Tibial nerve (tissue), 4 donors: ENCODE results near the gene GPR89A. TPM values are rescaled to one million over a fixed set of nuclear protein-coding genes. Genes with fewer than 3 reads are reported as not detected.

Experiments
- DNase-seq, 2 donors: peaks; one replicate each; pipeline ENCODE4 v3.0.0-alpha.2; 2019; ENCODE audit warnings: low spot score in 2 of 2
- H3K27ac ChIP-seq, 4 donors: fragments of 200-600 bp; sonication (generic) in 3 of 4; one replicate each; pipeline ENCODE4 v1.5.1; 2017 to 2019; ENCODE audit warnings: mild to moderate bottlenecking in 1 of 4
- H3K27me3 ChIP-seq, 2 donors: fragments of 200-600 bp; sonication (generic) in 1 of 2; one replicate each; pipeline versions ENCODE4 v1.5.1 to v1.6.0; 2017 to 2019
- H3K36me3 ChIP-seq, 3 donors: fragments of 200-600 bp; sonication (generic); one replicate each; pipeline ENCODE4 v1.5.1; 2018 to 2019
- H3K4me1 ChIP-seq, 4 donors: fragments of 200-600 bp; sonication (generic) in 3 of 4; one replicate each; pipeline ENCODE4 v1.5.1; 2017 to 2019
- H3K4me3 ChIP-seq, 4 donors: fragments of 200-600 bp; sonication (generic) in 3 of 4; one replicate each; pipeline ENCODE4 v1.5.1; 2017 to 2019; ENCODE audit warnings: mild to moderate bottlenecking in 1 of 4, moderate library complexity in 1 of 4
- H3K9me3 ChIP-seq, 4 donors: fragments of 200-600 bp; sonication (generic) in 3 of 4; one replicate each; pipeline ENCODE4 v1.5.1; 2017 to 2019
- EP300 ChIP-seq, 2 donors: sonication (generic); formaldehyde crosslinking; IDR thresholded peaks; one replicate each; pipeline ENCODE4 v1.6.1; 2017; ENCODE audit warnings: antibody characterized with exemption in 2 of 2, mild to moderate bottlenecking in 1 of 2
- POLR2A ChIP-seq, 2 donors: fragments of 450-650 bp; IDR thresholded peaks; one replicate each; pipeline ENCODE4 v1.6.1; 2017; ENCODE audit warnings: antibody characterized with exemption in 2 of 2, mild to moderate bottlenecking in 2 of 2, moderate library complexity in 2 of 2
- WGBS, 2 donors: methylation state at CpG; one replicate each; pipeline ENCODE4 v1.1.5; 2018; 5-methylcytosine and 5-hydroxymethylcytosine counted together
- total RNA-seq, 4 donors: library from RNA; depleted of rRNA; stranded (reverse); fragments of >200 nt; gene quantifications; one replicate each; pipeline ENCODE4 v1.1.0, GENCODE V29; 2016
- TF ChIP-seq, protein P1 (sequence below), 5 experiments: fragments of 200-600 bp in 3 of 5; fragments of 450-650 bp in 2 of 5; sonication (generic) in 3 of 5; IDR thresholded peaks; one replicate each; pipeline ENCODE4 v1.5.1; 2016 to 2019; ENCODE audit warnings: antibody characterized with exemption in 5 of 5, mild to moderate bottlenecking in 3 of 5, moderate library complexity in 2 of 5

GPR89A gene
- total RNA-seq, 4 donors from 2014 or later = 20.4 to 51.6 (median 33.1) TPM

DNA sequence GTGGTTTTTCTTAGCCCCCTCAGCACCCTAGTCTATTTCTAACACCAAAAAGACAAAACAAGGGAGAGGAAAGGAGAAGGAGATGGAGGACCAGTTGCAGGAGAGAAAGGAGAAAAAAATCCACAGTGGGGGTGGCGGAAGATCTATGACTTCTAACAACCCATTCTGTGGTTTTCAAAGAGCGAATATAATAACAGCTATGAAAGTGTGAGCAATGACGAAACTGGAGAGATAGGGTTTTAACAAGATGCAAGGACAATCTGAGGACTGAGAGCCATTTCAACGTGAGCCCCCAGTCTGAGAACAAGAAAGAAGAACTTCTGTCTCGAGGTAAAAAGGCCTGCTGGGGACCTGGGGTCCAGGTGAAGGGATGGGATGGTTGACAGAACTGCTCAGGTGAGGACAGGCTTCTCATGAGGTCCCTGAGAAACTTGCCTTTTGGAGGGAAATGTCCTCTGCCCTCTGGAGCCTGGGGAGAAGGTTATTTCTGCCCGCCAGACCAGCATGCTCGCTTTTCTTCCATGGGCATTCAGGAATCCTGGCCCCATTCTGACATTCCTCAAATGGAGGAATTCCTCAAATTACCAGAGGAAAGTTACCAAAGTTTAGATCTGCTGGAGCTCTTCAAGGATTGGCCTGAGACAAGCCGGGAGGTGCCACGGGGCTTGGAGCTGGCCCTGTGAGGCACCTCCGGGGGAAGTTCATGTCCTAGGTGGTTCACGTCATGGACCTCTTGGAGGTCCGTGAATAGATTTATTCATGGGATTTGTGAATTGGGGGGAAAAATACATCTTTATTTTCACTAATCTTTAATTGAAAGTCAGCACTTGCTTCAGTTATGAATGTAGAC is 111.7 kb downstream of the GPR89A start, which contains the start of gene CD160:
Gene CD160, plus strand, starts transcription at position 270 of the 850 bp plus-strand sequence. CDS start 8,829 bp downstream, outside the sequence.
- Histone ChIP-seq H3K27me3 (peaks cover 0 to 6% of the 10 kb centered on the region in 2 donors), H3K9me3 (no peaks in the 10 kb centered on the region), H3K4me3 (no peak within 1 kb of the TSS), H3K36me3 (no peaks in the 10 kb centered on the region), H3K4me1 (peaks cover 0 to 18% (median 0%) of the 10 kb centered on the region in 4 donors), H3K27ac (no peak within 1 kb of the TSS)
- TF ChIP-seq, protein P1, sequence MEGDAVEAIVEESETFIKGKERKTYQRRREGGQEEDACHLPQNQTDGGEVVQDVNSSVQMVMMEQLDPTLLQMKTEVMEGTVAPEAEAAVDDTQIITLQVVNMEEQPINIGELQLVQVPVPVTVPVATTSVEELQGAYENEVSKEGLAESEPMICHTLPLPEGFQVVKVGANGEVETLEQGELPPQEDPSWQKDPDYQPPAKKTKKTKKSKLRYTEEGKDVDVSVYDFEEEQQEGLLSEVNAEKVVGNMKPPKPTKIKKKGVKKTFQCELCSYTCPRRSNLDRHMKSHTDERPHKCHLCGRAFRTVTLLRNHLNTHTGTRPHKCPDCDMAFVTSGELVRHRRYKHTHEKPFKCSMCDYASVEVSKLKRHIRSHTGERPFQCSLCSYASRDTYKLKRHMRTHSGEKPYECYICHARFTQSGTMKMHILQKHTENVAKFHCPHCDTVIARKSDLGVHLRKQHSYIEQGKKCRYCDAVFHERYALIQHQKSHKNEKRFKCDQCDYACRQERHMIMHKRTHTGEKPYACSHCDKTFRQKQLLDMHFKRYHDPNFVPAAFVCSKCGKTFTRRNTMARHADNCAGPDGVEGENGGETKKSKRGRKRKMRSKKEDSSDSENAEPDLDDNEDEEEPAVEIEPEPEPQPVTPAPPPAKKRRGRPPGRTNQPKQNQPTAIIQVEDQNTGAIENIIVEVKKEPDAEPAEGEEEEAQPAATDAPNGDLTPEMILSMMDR (IDR thresholded peaks at IDR 0.05) = no peak
- no peak for TF ChIP-seq POLR2A (IDR thresholded peaks at IDR 0.05)
- TF ChIP-seq EP300 (IDR thresholded peaks at IDR 0.05) = no peak
- no peak for DNase-seq
- 84 to 85% methylated on average over 12 of the region's 12 CpGs for WGBS, 2 donors

Other genes starting within 250 kb of the GPR89A start
- 1 to 10 TPM in 3 of 4 donors, under 1 TPM in 1; 0.66 to 3.1 (median 2.4) TPM for gene NBPF20, start 182.4 kb upstream of the GPR89A start, total RNA-seq
- gene PDZK1, start 99.4 kb downstream of the GPR89A start, total RNA-seq = under 1 TPM in 1 of 4 donors, not detected in 3; 0.20 TPM
- under 1 TPM in 1 of 4 donors, not detected in 3; 0.21 TPM for gene CD160, start 111.5 kb downstream of the GPR89A start, total RNA-seq
- gene RNF115, start 216.1 kb downstream of the GPR89A start, total RNA-seq = 10 to 100 TPM; 23.7 to 24.9 (median 23.8) TPM
- gene POLR3C, start 216.2 kb downstream of the GPR89A start, total RNA-seq = 10 to 100 TPM; 25.9 to 39.6 (median 37.8) TPM
- 1 to 10 TPM; 2.7 to 8.4 (median 4.5) TPM for gene NUDT17, start 237.6 kb downstream of the GPR89A start, total RNA-seq